HepG2 (cell line): ENCODE measurements around the gene SF3B6. TPM values are rescaled to one million over a fixed set of nuclear protein-coding genes. Genes with fewer than 3 reads are reported as not detected.
A peak's percentile ranks its signal among the peaks of the same experiment; 100 is the strongest.

ENCODE experiments used
- ATF3 ChIP-seq: sonication (generic); formaldehyde crosslinking; IDR thresholded peaks from 2 replicates; pipeline ENCODE4 v1.4.0; 2020; ENCODE audit warnings: missing genetic modification reagents
- CERS6 ChIP-seq: sonication (generic); formaldehyde crosslinking; IDR thresholded peaks from 2 replicates; pipeline ENCODE4 v1.5.0; 2020; ENCODE audit warnings: missing genetic modification reagents
- DNMT1 ChIP-seq: sonication (generic); formaldehyde crosslinking; IDR thresholded peaks from 2 replicates; pipeline ENCODE4 v1.5.1; 2020; ENCODE audit warnings: mild to moderate bottlenecking, missing genetic modification reagents
- GATAD1 ChIP-seq: IDR thresholded peaks from 2 replicates; pipeline ENCODE4 v1.6.1; 2016; ENCODE audit warnings: missing genetic modification reagents, missing compliant biosample characterization
- HIVEP1 ChIP-seq: sonication (generic); formaldehyde crosslinking; IDR thresholded peaks from 2 replicates; pipeline ENCODE4 v1.4.0; 2020; ENCODE audit warnings: mild to moderate bottlenecking, missing genetic modification reagents
- ISX ChIP-seq: sonication (generic); formaldehyde crosslinking; conservative IDR thresholded peaks from 2 replicates; pipeline ENCODE4 v1.5.0; 2020; ENCODE audit warnings: missing genetic modification reagents
- SNAPC4 ChIP-seq: sonication (generic); formaldehyde crosslinking; IDR thresholded peaks from 2 replicates; pipeline ENCODE4 v1.4.0; 2020; ENCODE audit warnings: mild to moderate bottlenecking, missing genetic modification reagents
- SRY ChIP-seq: sonication (generic); formaldehyde crosslinking; IDR thresholded peaks from 2 replicates; pipeline ENCODE4 v1.8.0; 2022; ENCODE audit warnings: mild to moderate bottlenecking, missing genetic modification reagents
- U2AF2 ChIP-seq: fragments of 200-400 bp; formaldehyde crosslinking; IDR thresholded peaks from 2 replicates; pipeline ENCODE4 v1.6.1; 2017; ENCODE audit warnings: low read depth, mild to moderate bottlenecking, low read length
- ZBTB3 ChIP-seq: sonication (generic); formaldehyde crosslinking; IDR thresholded peaks from 2 replicates; pipeline ENCODE4 v1.4.0; 2020; ENCODE audit warnings: low read depth, mild to moderate bottlenecking, moderate library complexity, missing genetic modification reagents, borderline replicate concordance
- ZNF407 ChIP-seq: sonication (generic); formaldehyde crosslinking; IDR thresholded peaks from one replicate; pipeline ENCODE4 v1.5.1; 2020; ENCODE audit warnings: mild to moderate bottlenecking, missing genetic modification reagents; ENCODE audit errors: not compliant biosample characterization
- ZNF432 ChIP-seq: sonication (generic); formaldehyde crosslinking; IDR thresholded peaks from 2 replicates; pipeline ENCODE4 v1.5.0; 2020; ENCODE audit warnings: missing genetic modification reagents, mild to moderate bottlenecking, borderline replicate concordance
- ZNF563 ChIP-seq: sonication (generic); formaldehyde crosslinking; IDR thresholded peaks from 2 replicates; pipeline ENCODE4 v1.8.0; 2022; ENCODE audit warnings: mild to moderate bottlenecking, moderate library complexity, missing genetic modification reagents
- polyA plus RNA-seq, 8 experiments: library from polyadenylated mRNA; depleted of rRNA in 3 of 8; stranded (reverse) in 7 of 8; unstranded in 1 of 8; fragments of >200 nt; fragmentation: Illumina TruSeq in 4 of 8; extraction: Trizol in 4 of 8; gene quantifications; 2 replicates each; pipeline versions ENCODE4 v1.2.1 to v1.2.3, GENCODE V29; 2011 to 2016; ENCODE audit warnings: low read depth in 4 of 8, missing spikeins in 1 of 8, mixed read lengths in 1 of 8; ENCODE audit not compliant: insufficient read depth in 1 of 8
- total RNA-seq, 5 experiments: library from RNA; depleted of rRNA; stranded (reverse); fragments of >200 nt; fragmentation: Illumina TruSeq; extraction: Trizol; gene quantifications; 2 replicates each; pipeline ENCODE4 v1.2.3, GENCODE V29; 2016; ENCODE audit warnings: low read depth in 1 of 5

SF3B6 gene
- total and polyA plus RNA-seq, 2 of the 13 experiments (the other 11 are each of a cell fraction or from before 2014, with no cell fraction given) = 177 to 182 TPM

- TF ChIP-seq SNAPC4 (CRISPR knock-in tag) (peak; percentile 68; the same call in 1 of the 2 replicates), GATAD1 (CRISPR knock-in tag) (peak; percentile 99), ATF3 (CRISPR knock-in tag) (peak; percentile 78), ZNF407 (peak; percentile 68), HIVEP1 (CRISPR knock-in tag) (peak; percentile 95; the same call in 1 of the 2 replicates), ZBTB3 (CRISPR knock-in tag) (0 out of 2 replicates have a peak, but pooled peaks have one; percentile 60), ZNF563 (CRISPR knock-in tag) (peak; percentile 83), DNMT1 (CRISPR knock-in tag) (peak; percentile 17; the same call in 1 of the 2 replicates), ZNF432 (CRISPR knock-in tag) (no peak), U2AF2 (peak; percentile 90; the same call in 1 of the 2 replicates), ISX (CRISPR knock-in tag) (no peak), SRY (CRISPR knock-in tag) (0 out of 2 replicates have a peak, but pooled peaks have one; percentile 89), CERS6 (CRISPR knock-in tag) (peak; percentile 52; the same call in 1 of the 2 replicates)
These were observed at the start of gene SF3B6 (continued) for GRCh38 chr2:24075915-24076848.
